HG02885 (cell line): ENCODE results near the gene TMEM121.

Experiments
- ATAC-seq: cut with Tn5 transposase; IDR thresholded peaks from one replicate; pipeline ENCODE4 v1.9.1; 2021; ENCODE audit warnings: mild to moderate bottlenecking; ENCODE audit not compliant: unreplicated experiment, poor library complexity

TMEM121 gene

DNA sequence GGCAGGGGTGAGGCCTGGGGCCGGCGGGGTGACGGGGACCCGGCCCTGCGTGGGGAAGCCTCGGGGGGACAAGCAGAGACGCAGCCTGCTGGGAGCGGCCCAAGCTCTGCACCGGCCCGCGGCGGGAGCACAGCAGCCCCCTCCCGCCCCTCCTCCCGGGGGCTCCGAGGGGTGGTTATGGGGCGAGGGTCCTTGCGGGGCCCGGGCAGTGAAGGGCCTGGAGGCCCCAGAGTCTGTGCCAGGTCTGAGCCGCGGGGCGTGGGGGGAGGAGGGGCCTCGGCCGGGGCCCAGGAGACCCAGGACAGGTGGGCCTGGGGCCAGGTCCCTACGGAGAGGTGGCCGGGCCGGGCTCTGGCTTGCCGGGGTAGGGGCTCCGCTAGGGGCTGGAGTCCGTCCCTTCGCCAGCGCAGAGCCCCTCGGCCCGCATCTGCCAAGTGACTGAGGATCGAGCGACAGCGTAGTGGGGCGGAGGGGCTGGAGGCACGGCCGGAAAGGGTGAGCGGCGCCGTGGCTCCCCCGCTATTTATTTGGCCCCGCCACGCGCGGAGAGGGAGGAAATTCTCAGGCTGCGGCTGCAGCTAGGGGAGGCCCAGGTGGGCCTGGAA, 495 bp downstream of the TMEM121 start:
- ATAC-seq, result no peak

DNA sequence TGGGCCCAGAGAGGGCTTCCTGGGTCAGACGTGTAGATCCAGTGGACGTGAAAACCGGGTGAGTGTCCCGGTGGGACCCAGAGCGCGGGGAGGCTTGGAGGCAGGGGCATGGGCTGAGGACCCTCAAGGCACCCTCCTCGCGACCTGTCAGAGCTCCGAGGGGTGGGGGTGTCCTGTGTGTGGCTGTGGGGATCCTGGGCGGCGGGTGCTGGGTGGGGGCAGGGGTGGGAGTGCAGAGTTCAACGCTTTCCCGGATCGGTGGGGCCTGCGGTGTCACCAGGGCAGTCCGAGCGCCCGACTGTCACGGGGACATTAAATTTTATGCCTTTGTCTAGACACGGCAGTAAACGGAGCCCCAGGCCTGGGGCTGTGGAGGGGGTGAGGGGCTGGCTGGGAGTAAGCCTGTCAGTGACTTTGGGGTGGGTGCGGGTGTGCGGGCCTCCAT, 1.0 kb downstream of the TMEM121 start:
- ATAC-seq, result no peak

DNA sequence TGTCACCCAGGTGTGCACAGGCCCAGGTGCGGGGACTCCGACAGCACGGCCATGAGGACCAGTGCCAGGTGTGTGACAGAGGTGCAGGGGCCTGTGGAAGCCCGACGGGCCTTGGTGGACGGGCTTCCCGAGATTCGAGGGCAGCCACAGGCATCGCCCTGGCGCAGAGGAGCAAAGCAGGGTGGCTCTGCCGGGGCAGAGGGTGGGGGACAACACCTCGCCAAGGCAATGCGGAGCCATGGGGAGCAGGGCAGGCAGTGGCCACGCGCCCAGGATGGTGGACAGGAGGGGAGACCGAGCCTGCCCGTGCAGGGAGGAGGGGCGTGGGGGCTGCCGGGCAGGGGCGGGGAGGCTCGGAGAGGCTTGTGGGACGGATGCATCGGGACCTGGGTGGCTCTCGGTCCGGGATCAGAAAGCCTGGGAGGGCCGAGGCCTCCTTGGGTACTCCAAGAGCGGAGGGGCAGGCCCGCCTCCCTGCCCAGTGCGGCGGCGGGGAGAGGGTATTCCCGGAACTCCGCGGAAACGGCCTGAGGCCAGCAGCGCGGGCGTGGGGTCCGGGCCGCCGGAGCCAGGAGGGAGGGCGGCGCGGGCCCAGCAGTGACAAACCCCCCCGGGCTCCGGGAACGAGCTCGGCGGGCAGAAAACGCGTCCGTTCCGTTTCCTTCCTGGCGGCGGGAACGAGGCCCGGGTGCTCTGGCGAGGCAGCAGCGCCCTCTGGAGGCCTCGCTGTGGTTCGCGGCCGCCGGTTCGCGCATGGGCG, 1.6 kb downstream of the TMEM121 start:
- ATAC-seq, result peak; percentile 52

DNA sequence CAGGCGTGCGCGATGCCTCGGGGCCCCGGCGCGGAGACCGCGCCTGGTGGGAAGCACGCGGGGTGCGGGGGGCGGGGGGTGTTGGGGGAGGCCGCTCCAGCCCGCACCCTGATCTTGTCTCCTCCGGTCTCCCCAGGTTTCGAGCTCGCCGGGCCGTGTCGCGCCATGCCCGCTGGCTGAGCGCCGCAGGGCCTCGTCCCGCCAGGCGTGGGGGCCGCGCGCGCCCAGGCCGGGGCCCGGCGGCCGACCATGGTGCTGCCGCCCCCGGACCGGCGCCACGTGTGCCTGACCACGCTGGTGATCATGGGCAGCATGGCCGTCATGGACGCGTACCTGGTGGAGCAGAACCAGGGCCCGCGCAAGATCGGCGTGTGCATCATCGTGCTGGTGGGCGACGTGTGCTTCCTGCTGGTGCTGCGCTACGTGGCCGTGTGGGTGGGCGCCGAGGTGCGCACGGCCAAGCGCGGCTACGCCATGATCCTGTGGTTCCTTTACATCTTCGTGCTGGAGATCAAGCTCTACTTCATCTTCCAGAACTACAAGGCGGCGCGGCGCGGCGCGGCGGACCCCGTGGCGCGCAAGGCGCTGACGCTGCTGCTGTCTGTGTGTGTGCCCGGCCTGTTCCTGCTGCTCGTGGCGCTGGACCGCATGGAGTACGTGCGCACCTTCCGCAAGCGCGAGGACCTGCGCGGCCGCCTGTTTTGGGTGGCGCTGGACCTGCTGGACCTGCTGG, 2.4 kb downstream of the TMEM121 start:
- ATAC-seq, result peak; percentile 4

DNA sequence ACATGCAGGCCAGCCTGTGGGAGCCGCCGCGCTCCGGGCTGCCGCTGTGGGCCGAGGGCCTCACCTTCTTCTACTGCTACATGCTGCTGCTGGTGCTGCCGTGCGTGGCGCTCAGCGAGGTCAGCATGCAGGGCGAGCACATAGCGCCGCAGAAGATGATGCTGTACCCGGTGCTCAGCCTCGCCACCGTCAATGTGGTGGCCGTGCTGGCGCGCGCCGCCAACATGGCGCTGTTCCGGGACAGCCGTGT, 2.9 kb downstream of the TMEM121 start:
- no peak for ATAC-seq

DNA sequence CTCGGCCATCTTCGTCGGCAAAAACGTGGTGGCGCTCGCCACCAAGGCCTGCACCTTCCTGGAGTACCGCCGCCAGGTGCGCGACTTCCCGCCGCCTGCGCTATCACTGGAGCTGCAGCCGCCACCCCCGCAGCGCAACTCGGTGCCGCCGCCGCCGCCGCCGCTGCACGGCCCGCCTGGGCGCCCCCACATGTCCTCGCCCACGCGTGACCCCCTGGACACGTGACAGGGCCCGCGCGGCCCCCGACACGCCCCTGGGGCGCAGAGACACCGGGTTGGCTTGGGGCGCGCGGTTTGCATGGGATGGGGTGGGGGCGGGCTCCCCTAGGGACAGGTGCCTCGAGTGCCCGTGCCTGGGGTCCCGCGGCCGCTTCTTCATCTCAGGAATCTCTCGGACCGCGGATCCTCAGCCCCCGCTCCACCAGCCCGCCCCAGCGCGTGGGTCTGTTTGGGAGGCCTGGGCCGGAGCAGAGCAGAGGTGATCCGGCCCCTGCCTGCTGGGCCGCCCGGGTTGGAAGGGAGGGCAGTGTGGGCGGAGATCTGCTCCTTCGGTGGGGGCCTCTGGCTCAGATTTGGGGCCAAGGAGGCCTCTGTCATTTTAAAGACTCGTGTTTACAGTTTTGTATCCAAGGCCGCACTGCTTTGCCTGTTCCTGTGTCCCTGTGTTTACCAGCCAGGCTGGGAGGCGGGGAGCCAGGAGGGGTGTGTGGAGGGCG, 3.3 kb downstream of the TMEM121 start:
- ATAC-seq, result no peak

DNA sequence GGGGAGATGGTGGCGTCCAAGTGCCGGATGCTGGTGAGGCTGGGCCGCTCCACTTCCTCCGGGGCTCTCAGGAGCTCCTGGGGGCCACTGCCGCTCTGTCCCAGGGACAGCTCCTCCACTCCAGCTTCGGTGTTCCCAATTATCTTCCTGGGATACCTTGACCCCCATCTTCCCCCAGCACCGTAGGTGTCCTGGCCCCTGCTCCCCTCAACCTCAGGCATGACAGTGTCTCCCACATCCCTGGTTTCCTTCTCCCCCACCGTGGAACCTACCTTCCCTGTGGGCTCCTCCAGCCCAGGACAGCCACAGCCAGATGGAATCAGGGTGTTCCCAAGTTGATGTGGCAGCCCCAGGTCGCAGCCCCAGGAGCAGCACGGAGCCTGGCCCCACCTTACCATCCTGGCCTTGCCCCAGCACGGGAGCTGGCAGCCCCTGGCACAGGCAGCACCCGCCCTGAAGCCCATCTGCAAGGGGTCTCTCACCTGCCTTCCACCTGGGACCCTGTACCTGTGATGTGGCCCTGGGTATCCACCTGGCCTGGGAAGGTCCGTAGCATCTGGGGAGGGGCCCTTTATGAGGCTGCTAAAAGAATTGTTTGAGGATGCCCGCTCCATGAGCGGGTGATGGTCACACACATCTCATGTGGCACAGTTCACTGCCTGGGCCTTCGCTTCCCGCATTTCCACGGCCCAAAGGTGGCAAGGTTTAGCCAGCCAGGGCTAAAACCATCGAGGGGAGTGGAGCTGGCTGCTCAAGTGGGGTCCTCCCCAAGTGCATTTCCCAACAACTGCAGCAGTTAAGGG, 4.1 kb downstream of the TMEM121 start:
- no peak for ATAC-seq

DNA sequence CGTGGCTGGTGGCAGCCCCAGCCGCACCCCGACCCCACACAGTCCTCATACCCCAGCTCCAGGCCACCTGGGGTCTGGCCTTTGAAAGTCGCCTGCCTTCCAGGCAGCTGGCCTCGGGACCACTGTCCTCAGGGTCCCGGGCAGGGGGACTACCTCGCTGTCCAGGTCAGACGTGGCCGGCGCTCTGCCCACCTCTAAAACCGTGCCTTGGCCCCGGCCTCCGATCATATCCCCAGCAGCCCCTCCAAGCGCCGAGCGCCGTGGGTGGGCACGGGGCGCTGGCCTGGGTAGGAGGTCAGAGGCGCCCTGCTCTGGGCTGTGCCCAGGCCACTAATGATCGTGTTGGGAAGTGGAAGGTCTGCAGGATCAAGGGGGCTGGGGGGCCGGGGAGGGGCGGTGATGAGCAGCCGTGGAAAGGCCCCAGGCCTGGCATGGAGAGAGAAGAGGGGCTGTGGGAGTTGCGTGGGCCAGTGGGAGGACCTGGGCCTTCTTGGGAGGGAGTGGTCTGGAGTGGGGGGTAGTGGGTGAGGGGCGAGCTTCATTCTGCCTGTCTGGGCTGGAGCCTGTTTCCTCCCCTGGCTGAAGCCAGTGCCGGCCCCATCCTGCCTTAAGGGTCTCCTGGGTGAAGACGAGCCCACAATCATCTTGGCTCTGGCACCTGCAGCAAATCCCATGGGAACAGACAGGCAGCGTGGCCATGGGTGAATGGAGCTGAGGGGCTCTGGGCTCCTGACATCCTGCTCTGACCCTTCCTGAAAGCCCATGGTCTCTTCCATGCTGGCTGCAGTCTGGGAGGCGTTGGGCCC, 4.9 kb downstream of the TMEM121 start:
- ATAC-seq, result no peak

DNA sequence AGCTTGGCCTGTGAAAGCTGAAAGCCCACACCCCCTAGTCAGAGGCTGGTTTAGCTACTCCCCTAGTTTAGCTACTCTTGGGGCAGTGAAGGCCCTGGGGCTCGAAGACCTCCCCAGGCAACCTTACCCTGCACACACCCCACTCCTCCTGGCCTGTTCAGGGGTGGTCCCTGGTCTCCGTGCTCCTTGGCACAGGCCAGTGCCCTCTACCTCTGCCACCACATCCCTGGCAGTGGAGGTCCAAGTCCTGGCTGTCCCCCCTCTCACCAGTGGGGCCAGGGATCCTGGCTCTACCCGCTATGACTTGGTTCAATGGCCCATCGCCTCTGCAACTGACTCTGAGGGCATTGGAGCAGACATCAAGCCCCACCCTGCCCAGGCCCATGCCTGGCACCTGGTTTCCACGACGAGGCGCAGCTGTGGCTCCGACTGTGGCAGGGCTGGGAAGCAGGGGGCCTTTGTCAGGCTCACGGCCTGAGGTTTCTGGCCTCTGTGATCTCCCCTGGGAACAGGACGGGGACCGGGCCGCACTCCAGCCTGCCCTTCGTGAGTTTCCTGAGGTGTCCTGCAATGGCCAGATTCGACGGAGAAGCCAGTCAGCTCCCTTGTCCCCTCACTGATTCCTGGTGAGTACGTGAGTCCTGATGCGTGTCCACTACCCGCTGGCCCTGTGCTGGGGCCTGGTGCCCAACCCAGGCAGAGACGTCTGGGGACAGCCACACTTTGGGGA, 5.7 kb downstream of the TMEM121 start:
- no peak for ATAC-seq

DNA sequence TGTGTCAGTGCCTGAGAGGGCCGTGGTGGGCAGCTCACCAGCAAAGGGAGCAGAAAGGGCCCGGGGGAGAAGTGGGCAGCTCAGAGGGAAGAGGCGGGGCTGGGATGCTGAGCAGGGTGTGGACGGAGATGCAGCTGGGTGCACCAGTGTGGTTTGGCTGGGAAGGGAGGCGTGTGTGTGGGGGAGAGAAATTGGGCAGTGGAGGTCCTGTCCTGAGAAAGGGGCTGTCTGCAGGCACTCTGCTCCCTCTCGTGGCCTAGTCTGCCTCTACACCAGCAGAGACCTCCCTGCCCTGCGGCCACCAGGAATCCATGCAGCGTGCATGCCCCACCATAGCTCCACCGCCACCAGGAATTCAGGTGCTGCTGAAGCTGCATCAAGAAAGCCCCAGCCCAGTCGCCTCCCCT, 6.4 kb downstream of the TMEM121 start:
- no peak for ATAC-seq

DNA sequence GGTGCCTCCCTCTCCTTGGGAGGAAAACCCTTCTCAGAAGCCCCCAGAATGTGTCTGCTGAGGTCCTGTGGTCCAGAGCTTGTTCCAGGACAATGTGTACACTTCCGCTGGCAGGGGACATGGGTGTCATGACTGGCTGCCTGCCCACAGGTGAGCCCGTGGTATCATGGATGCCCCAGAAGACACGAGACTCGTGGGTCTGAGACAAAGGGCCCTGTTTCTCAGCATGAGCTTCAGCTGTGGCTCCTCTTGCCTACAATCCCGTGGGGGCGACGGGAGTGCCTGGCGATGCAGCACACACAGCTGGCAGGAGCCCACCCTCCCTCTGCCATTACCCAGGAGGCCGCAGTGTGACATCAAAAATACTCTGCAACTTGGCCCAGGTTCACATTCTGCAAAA, 7.0 kb downstream of the TMEM121 start:
- no peak for ATAC-seq

DNA sequence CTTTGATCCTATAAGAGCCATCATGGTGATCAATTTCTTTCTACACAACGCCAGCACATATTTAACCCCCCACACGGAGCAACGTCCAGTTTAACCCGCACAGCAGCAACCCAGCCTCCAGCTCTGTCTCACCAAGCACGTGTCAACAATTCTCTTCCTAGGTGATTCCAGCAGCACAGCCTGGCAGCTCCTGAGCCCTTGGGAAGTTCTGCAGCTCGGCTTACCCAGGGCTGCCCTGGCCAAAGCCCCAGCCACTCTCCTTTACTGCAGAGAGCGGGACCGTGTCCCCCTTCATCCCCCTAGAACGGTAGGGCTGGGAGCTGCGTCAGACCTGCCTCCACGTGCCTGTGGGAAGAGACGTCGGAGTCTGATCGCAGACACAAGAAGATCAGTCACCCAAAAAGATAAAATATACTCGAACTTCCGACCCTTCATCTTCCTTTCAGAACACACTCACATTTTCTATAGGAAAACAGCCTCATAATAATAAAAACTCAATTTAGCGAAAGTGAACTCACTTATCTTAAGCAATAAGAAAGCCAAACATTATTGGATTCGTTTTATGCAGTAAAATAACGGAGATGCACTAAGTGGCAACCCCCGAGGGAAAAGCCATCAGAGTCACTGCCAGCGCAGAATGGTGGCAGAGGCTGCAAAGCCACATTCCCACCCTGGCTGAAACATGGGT, 7.6 kb downstream of the TMEM121 start:
- ATAC-seq, result no peak

DNA sequence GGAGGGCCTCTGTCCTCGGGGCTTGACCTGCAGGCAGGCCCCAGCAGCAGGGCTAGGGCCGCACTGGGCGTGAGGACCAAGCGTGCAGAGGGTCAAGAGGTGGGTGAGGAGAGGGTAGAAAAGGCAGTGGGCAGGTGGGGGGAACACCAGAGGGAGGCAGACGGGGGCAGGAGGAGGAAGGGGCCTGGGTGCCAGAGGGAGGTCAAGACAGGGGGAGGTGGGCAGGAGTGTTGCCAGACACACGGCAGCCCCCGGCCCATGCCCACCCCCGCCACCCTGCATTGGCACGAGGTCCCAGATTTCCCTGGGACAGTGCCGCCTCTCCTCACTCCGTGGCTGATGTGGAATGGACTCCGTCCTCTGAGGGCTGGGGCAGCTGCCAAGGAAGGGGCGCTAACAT, 8.2 kb downstream of the TMEM121 start:
- ATAC-seq, result no peak

DNA sequence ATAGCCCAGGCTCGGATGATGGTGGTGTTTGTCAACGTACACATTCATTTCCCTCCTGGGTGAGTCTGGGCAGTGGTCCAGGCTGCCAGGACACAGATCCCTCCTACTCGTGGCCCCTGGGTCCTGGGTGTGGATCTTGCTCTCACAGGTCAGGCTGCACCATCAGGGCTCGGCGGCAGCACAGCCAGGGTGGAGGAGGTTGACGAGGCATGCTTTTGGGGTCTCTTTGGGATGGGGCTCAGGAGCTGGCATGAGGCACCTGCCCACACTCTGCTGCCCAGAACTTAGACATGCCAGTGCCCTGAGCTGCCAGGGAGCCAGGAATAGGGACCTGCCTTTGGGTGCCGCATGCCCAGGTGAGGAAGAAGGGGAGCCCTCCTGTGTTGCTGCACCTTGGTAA, 9.7 kb downstream of the TMEM121 start:
- no peak for ATAC-seq

DNA sequence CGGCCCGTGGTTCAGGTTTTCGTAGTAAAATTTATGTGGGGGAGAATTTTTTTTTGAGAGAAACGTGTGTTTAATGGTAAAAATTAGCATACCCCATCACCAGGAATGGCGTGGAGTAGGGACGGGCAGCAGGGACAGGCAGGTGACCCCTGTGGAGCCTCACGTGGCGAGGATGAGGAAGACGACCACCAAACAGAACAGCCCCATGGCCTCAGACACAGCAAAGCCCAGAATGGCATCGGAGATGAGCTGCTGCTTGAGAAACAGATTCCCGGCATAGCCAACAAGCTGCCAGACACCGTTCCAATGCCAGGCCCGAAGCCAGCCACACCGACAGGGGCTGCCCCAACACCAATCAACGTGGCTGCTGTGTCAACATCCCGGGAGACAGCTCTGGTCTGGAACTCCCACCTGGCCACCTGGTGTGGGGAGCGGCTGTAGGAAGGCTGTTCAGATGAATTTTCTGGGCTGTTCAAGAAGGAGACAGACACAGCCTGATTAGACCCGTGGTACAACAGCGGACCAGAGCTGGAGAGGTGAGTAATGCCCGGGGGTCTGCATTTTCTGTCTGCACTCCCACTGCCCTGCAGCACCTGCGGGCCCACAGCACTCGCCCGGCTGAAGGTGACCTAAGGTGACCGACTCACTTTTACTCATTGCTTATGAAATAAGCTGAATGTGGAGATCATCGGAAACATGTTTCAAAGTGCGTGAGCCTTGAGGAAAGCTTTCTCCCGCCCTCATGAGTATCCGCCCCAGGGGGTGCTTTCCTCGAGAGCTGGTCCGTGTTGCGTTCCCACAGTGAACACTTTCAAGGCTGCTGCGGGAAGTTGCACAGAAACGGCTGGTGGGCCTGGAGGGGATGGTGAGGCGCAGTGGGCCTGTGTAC, 10.6 kb downstream of the TMEM121 start:
- no peak for ATAC-seq

DNA sequence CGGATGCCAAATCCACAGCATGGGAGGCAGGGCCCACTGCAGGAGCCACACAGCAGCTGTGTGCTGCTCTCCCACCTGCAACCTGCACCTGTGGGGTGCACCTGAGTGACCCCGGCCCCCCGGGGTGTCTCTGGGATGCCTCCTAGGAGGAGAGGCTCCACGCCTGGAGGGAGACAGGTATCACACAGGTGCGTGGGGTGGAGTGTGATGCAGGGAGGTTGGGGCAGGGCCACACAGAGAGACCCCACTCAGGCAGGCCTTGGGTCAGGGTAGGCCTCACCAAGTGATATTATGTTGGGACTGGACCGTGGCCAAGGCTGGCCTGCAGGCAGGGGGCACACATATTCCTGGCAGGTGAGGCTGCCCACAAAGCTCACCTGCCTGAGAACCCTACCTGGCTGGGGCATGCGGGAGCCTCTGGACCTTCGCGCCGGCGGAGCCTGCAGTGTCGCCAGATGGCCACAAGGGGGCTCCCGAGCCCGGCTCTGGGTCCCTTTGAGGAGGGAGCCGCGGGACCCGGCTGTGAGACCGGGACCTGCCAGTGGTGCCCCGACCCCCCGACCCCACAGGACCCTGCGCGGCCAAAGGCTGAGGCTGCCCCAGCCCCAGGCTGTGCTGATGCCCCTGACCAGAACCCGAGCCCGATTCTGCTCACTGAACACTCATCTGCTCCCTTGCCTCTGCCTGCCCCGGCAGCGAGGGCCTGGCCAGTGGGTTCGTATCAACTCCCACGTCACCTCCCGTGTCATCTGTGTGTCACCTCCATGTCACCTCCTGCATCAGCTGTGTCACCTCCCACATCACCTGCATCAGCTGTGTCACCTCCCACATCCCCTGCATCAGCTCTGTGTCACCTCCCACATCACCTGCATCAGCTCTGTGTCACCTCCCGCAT, 11.4 kb downstream of the TMEM121 start:
- ATAC-seq, result peak; percentile 49
